Activated naive CD8-positive, alpha-beta T cell treated with anti-CD3 and anti-CD28 coated beads, Interleukin-2, amount 10 ng/mL, durations not matched to agents 7 days and 5 days (primary cell): ENCODE data around the gene CCDC57. TPM values are rescaled to one million over a fixed set of nuclear protein-coding genes. Genes with fewer than 3 reads are reported as not detected.

Experiments
- ATAC-seq: fragments of 150-1000 bp; cut with Tn5 transposase; one replicate; pipeline ENCODE4 v1.10.0; 2021; ENCODE audit warnings: low read depth, moderate library complexity
- POLR2A ChIA-PET: fragments of 350-600 bp; sonication (Branson Sonifier 250); formaldehyde crosslinking; loops from one replicate; lab custom pipeline; 2021; ENCODE audit warnings: antibody characterized with exemption; lab: Charles Lee
- DNase-seq: peaks from one replicate; pipeline ENCODE4 v3.0.0; 2021
- H3K27ac Mint-ChIP-seq: one replicate; pipeline ENCODE4 v1.8.0; 2022; ENCODE audit warnings: mild to moderate bottlenecking, mixed read lengths
- H3K27me3 Mint-ChIP-seq: one replicate; pipeline ENCODE4 v1.8.0; 2022; ENCODE audit warnings: mild to moderate bottlenecking, moderate library complexity, mixed read lengths
- H3K36me3 Mint-ChIP-seq: one replicate; pipeline ENCODE4 v1.8.0; 2021; ENCODE audit warnings: mild to moderate bottlenecking, mixed read lengths
- H3K4me1 Mint-ChIP-seq: one replicate; pipeline ENCODE4 v1.8.0; 2021; ENCODE audit warnings: mixed read lengths
- H3K4me3 Mint-ChIP-seq: one replicate; pipeline ENCODE4 v1.8.0; 2022; ENCODE audit warnings: mild to moderate bottlenecking, moderate library complexity, mixed read lengths
- H3K9me3 Mint-ChIP-seq: one replicate; pipeline ENCODE4 v1.8.0; 2021; ENCODE audit warnings: mixed read lengths
- total RNA-seq, 2 experiments: library from RNA; stranded (reverse); gene quantifications; one replicate each; pipeline ENCODE4 v1.2.3, GENCODE V29; 2021

CCDC57 gene
- total RNA-seq, 2 experiments from 2014 or later = 79.5 to 81.7 TPM

GRCh38 chr17:82063424-82064415 is 148.9 kb downstream of the CCDC57 start:
- H3K36me3 Mint-ChIP-seq = no peaks in the 10 kb centered on the region
- H3K4me1 Mint-ChIP-seq = peaks cover 5% of the 10 kb centered on the region
- no peak for ATAC-seq
- peak overlapping the region; percentile 63 for H3K4me3 Mint-ChIP-seq
- POLR2A ChIA-PET = interaction anchor here (0.9 to 3.0 kb wide), 4 partner anchors 11 to 34 kb away, joined by 3 to 12 read pairs (median 8); partner anchors contain the start of genes FASN, GPS1 and RFNG
- DNase-seq = no peak
- H3K27ac Mint-ChIP-seq = peak overlapping the region; percentile 9
- H3K27me3 Mint-ChIP-seq = no peaks in the 10 kb centered on the region
- H3K9me3 Mint-ChIP-seq = no peaks in the 10 kb centered on the region

DNA sequence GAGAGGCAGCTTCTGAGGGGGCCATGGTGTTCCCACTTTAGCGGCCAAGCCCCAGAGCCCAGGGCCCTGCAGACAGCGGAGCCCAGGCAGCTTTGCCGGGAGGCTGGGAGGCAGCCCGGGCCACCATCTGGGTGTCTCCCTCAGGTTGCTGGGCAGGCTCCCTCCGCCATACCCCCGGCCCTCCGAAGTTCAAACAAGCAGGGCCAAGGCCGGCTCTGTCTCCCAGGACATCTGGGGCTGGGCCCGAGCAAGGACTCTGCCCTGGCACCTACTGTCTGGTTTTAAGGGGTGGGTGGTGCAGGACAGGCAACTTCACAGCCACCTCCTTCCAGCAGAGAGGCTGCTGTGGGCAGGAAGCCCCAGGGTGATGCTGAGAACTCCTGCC is 149.7 kb downstream of the CCDC57 start:
- no peak overlapping the region for H3K4me3 Mint-ChIP-seq
- peaks cover 5% of the 10 kb centered on the region for H3K4me1 Mint-ChIP-seq
- H3K9me3 Mint-ChIP-seq = no peaks in the 10 kb centered on the region
- ATAC-seq (no peak), DNase-seq (no peak)
- H3K36me3 Mint-ChIP-seq = no peaks in the 10 kb centered on the region
- POLR2A ChIA-PET = interaction anchor here (0.9 kb wide), 2 partner anchors 26 to 190 kb away, joined by 3 read pairs; no protein-coding TSS in a partner anchor
- no peaks in the 10 kb centered on the region for H3K27me3 Mint-ChIP-seq
- H3K27ac Mint-ChIP-seq = no peak overlapping the region

DNA sequence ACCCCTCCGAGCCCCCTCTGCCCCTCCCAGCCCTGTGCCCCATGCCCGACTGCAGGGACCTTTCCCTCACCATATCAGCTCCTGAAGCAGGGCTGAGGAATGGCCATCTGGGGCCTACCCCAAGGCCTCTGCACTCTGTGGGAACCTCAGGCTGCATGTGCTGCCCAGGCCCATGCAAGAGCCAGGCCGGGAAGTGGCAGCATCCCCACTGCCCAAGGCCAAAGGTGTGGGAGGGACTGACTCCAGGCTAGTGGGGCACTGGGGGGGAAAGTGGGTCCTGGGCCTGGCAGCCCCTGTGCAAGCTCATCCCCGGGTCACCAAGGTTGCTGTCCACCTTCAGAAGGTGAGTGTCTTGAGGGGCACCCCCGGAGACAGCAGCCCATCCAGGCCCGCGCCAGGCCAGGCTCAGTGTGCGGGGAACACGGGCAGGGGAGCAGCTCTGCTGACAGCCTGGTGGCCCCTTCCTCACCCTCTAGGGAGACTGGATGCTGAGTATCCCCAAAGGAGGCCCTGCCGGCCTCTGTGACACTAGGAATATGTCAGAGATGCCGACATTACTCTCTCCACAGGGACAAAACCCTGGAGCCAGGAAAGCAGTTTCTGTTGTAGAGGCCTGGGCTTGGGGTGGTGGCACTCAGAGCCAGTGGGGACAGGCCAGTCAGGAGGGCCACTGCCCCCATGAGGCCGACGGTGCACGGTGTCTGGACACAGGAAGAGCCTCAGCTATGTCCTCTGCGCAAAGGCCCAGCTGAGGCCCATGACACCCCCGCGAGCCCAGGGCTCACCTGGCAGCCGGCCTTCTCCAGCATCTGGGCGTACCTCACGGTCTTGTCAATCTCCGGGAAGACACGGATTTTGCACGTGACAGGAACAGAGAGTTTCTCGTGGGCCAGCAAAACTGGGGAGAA is 150.3 kb downstream of the CCDC57 start:
- DNase-seq = no peak

GRCh38 chr17:82061047-82061925 is 151.4 kb downstream of the CCDC57 start:
- no peak overlapping the region for H3K27ac Mint-ChIP-seq
- H3K4me1 Mint-ChIP-seq = peaks cover 2% of the 10 kb centered on the region
- no peaks in the 10 kb centered on the region for H3K36me3 Mint-ChIP-seq
- H3K27me3 Mint-ChIP-seq = no peaks in the 10 kb centered on the region
- DNase-seq (no peak), ATAC-seq (no peak)
- H3K4me3 Mint-ChIP-seq = no peak overlapping the region
- H3K9me3 Mint-ChIP-seq = no peaks in the 10 kb centered on the region
- POLR2A ChIA-PET = no interaction called here

More for the DNA sequence above, 150.3 kb downstream of the CCDC57 start:
- Mint-ChIP-seq H3K9me3 (no peaks in the 10 kb centered on the region), H3K4me1 (peaks cover 5% of the 10 kb centered on the region), H3K4me3 (no peak overlapping the region), H3K27me3 (no peaks in the 10 kb centered on the region), H3K36me3 (no peaks in the 10 kb centered on the region), H3K27ac (no peak overlapping the region)
- POLR2A ChIA-PET = interaction anchor here (0.9 kb wide), 1 partner anchor 189 kb away, joined by 3 read pairs; no protein-coding TSS in a partner anchor
- no peak for ATAC-seq

GRCh38 chr17:82060614-82061013 is 152.0 kb downstream of the CCDC57 start:
- ATAC-seq (no peak), DNase-seq (no peak)
- Mint-ChIP-seq H3K4me3 (no peak overlapping the region), H3K4me1 (no peaks in the 10 kb centered on the region), H3K27ac (no peak overlapping the region), H3K36me3 (no peaks in the 10 kb centered on the region), H3K27me3 (no peaks in the 10 kb centered on the region), H3K9me3 (no peaks in the 10 kb centered on the region)
- POLR2A ChIA-PET = no interaction called here

DNA sequence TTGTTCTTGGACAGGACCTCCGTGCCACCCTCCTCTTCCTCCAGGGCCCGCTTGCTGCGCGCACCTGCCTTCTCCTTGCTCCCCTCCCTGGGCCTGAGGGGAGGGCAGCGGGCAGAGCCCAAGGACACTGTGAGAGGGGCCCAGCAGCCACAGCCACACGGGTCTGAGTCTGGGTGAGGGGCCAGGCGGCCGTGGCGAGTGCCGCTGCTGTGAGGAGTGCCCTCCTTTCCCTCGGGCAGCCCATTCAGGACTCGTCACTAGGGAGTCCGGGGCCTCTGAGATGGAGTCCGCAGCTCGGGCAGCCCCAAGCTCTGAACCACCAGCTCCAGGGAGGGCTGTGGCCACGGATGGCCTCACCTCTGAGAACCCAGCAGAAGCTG is 152.7 kb downstream of the CCDC57 start:
- POLR2A ChIA-PET = interaction anchor here (1.6 kb wide), 1 partner anchor 22 kb away, joined by 5 read pairs; the partner anchor contains the start of gene DCXR
- Mint-ChIP-seq H3K36me3 (no peaks in the 10 kb centered on the region), H3K27ac (no peak overlapping the region), H3K4me3 (no peak overlapping the region), H3K4me1 (peaks cover 2% of the 10 kb centered on the region), H3K27me3 (no peaks in the 10 kb centered on the region), H3K9me3 (no peaks in the 10 kb centered on the region)
- DNase-seq (no peak), ATAC-seq (no peak)

GRCh38 chr17:82059272-82060000 is 153.2 kb downstream of the CCDC57 start:
- Mint-ChIP-seq H3K27ac (no peak overlapping the region), H3K36me3 (no peaks in the 10 kb centered on the region), H3K27me3 (no peaks in the 10 kb centered on the region), H3K4me3 (no peak overlapping the region), H3K9me3 (no peaks in the 10 kb centered on the region), H3K4me1 (peaks cover 2% of the 10 kb centered on the region)
- no peak for ATAC-seq
- POLR2A ChIA-PET = interaction anchor here (1.6 kb wide), 1 partner anchor 22 kb away, joined by 5 read pairs; the partner anchor contains the start of gene DCXR
- no peak for DNase-seq

- H3K9me3 Mint-ChIP-seq = no peaks in the 10 kb centered on the region
- POLR2A ChIA-PET = interaction anchor here (1.6 kb wide), 1 partner anchor 21 kb away, joined by 5 read pairs; the partner anchor contains the start of gene DCXR
Measured at GRCh38 chr17:82058855-82059249, 153.8 kb downstream of the CCDC57 start.

DNA sequence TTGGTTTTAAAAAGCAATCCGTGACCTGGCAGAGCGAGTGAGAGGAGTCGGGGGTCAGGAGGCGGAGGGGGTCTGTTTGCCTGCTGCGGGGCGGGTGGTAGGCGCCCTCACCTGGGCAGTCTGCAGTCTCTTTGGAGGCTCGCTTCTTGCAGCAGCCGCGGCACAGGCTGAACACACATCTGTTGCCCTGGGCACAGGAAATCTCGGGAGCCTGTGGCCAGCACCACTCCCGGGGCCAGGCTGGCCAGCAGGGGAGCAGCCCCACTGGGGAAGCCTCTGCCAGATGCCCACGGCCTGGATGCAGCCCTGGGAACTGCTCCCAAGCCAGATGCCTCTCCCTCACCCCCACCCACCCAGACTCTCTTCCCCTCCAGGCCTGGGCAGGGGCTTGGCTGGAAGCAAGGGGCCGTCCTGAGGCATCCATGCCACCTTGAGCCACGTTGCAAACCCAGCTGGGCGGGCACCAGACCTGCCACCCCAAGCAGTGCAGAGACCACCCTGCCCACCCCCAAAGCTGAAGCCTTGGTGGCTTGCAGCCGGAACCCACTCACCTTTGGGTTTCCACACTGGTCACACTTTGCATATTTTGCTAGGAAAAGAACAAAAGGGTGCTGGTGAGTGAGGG is 154.3 kb downstream of the CCDC57 start:
- Mint-ChIP-seq H3K9me3 (no peaks in the 10 kb centered on the region), H3K4me3 (no peak overlapping the region), H3K27me3 (no peaks in the 10 kb centered on the region), H3K4me1 (peaks cover 2% of the 10 kb centered on the region), H3K36me3 (no peaks in the 10 kb centered on the region), H3K27ac (no peak overlapping the region)
- ATAC-seq (no peak), DNase-seq (no peak)
- POLR2A ChIA-PET = no interaction called here

More at GRCh38 chr17:82058855-82059249, 153.8 kb downstream of the CCDC57 start:
- DNase-seq (no peak), ATAC-seq (no peak)
- peaks cover 2% of the 10 kb centered on the region for H3K4me1 Mint-ChIP-seq
- no peak overlapping the region for H3K4me3 Mint-ChIP-seq
- no peak overlapping the region for H3K27ac Mint-ChIP-seq
- H3K27me3 Mint-ChIP-seq = no peaks in the 10 kb centered on the region
- no peaks in the 10 kb centered on the region for H3K36me3 Mint-ChIP-seq

- no peak for DNase-seq
- no peaks in the 10 kb centered on the region for H3K36me3 Mint-ChIP-seq
- POLR2A ChIA-PET = interaction anchor here (0.5 to 1.6 kb wide), 2 partner anchors 9 to 10 kb away, joined by 4 to 7 read pairs; partner anchors contain the start of gene DUS1L
- H3K9me3 Mint-ChIP-seq = no peaks in the 10 kb centered on the region
- no peaks in the 10 kb centered on the region for H3K27me3 Mint-ChIP-seq
- H3K4me3 Mint-ChIP-seq = no peak overlapping the region
- peaks cover 4% of the 10 kb centered on the region for H3K4me1 Mint-ChIP-seq
- ATAC-seq = no peak
- no peak overlapping the region for H3K27ac Mint-ChIP-seq
Measured at GRCh38 chr17:82056729-82057621, 155.7 kb downstream of the CCDC57 start.
